Stimulated activated CD4-positive, alpha-beta T cell treated with anti-CD3 and anti-CD28 coated beads, Interleukin-12 subunit alpha, Interleukin-12 subunit beta, amount 100 ng/mL, for 4 hours (primary cell): ENCODE results near the gene CTDSPL.
A peak's percentile ranks its signal among the peaks of the same experiment; 100 is the strongest.
"Not testable (repeated sequence)": the region's sequence is repeated elsewhere in the genome, so short reads cannot be mapped to it uniquely, and the experiment has no call there.

ENCODE experiments used
- DNase-seq: peaks from one replicate; pipeline ENCODE4 v3.0.0-alpha.2; 2020

The CTDSPL gene

GRCh38 chr3:37970802-37971201 is 109.1 kb downstream of the CTDSPL start:
- DNase-seq, result no peak

- DNase-seq, result no peak
Measured at GRCh38 chr3:37971467-37971866, 109.8 kb downstream of the CTDSPL start.

GRCh38 chr3:37972056-37972455 is 110.4 kb downstream of the CTDSPL start:
- not testable (repeated sequence) for DNase-seq

- no peak for DNase-seq
Measured at GRCh38 chr3:37973246-37974054, 111.8 kb downstream of the CTDSPL start.

GRCh38 chr3:37974121-37975083 is 112.7 kb downstream of the CTDSPL start:
- peak; percentile 57 for DNase-seq

GRCh38 chr3:37979541-37980461 is 118.1 kb downstream of the CTDSPL start:
- no peak for DNase-seq

GRCh38 chr3:37980462-37981347 is 119.0 kb downstream of the CTDSPL start:
- DNase-seq, result no peak

GRCh38 chr3:37981348-37981664 is 119.6 kb downstream of the CTDSPL start:
- DNase-seq, result no peak

- no peak for DNase-seq
Measured at GRCh38 chr3:37982331-37982730, 120.7 kb downstream of the CTDSPL start.

- no peak for DNase-seq
Measured at GRCh38 chr3:37984051-37984450, 122.4 kb downstream of the CTDSPL start.

- DNase-seq, result no peak
Measured at GRCh38 chr3:37984596-37984995, 122.9 kb downstream of the CTDSPL start.

- DNase-seq, result no peak
Measured at GRCh38 chr3:37985637-37986320, 124.1 kb downstream of the CTDSPL start.

GRCh38 chr3:37986479-37987314 is 125.0 kb downstream of the CTDSPL start:
- no peak for DNase-seq

GRCh38 chr3:37987315-37987697 is 125.6 kb downstream of the CTDSPL start:
- no peak for DNase-seq

GRCh38 chr3:37987751-37988179 is 126.1 kb downstream of the CTDSPL start:
- no peak for DNase-seq

- DNase-seq, result not testable (repeated sequence)
Measured at GRCh38 chr3:37988376-37988775, 126.7 kb downstream of the CTDSPL start.

- no peak for DNase-seq
Measured at GRCh38 chr3:37988931-37989525, 127.3 kb downstream of the CTDSPL start.

GRCh38 chr3:37989821-37990480 is 128.3 kb downstream of the CTDSPL start:
- DNase-seq, result no peak

GRCh38 chr3:37990527-37990926 is 128.8 kb downstream of the CTDSPL start, which contains the start of gene VILL:
VILL (plus strand) TSS chr3:37990786; CDS start chr3:37993673, 2,887 bp downstream.
- no peak for DNase-seq
